HG02678 (cell line): ENCODE measurements around the gene GC.
A peak's percentile ranks its signal among the peaks of the same experiment; 100 is the strongest.
"Not testable (repeated sequence)": the region's sequence is repeated elsewhere in the genome, so short reads cannot be mapped to it uniquely, and the experiment has no call there.

Experiments
- ATAC-seq: cut with Tn5 transposase; IDR thresholded peaks from one replicate; pipeline ENCODE4 v1.9.1; 2021; ENCODE audit warnings: mild to moderate bottlenecking, moderate library complexity; ENCODE audit not compliant: unreplicated experiment

GC gene

GRCh38 chr4:71769434-71769833 is 14.4 kb downstream of the GC start:
- ATAC-seq, result no peak

DNA sequence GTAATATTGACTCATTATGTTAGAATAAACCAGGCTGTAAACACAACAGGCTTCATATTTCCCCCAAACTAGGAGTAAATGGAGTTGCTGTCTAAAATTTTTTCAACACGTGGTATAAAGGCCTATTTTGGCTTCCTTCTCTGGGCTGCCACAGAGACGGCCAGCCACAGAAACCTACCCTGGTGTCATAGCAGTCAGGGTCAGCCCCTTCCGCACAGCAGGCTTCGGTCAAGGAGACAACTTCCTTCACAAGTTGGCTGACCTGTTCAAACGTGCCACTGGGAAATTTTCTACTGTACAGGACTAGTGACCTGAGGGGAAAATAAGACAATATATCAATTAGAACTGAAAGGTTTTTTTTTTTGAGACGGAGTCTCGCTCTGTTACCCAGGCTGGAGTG is 15.8 kb downstream of the GC start:
- no peak for ATAC-seq

- ATAC-seq, result no peak
Measured at GRCh38 chr4:71765821-71766383, 18.0 kb downstream of the GC start.

DNA sequence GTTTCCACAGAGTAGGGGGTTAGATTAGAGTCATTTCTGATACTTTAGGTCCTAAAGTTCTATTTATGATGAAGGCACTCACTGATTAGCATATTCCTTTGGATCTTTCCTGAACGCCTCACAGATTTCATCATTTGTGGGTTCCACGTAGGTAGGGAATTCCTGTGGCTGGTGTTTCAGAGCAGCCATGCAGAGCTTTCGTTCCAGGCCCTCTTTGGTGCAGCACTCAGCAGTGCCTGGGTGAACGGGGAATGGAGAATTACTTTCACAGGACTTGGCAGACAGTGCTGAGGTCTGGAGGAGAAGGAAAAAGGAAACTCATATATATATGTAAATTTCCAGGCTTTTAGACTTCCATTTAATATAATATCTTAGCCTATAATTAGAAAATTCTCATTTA is 18.5 kb downstream of the GC start:
- no peak for ATAC-seq

DNA sequence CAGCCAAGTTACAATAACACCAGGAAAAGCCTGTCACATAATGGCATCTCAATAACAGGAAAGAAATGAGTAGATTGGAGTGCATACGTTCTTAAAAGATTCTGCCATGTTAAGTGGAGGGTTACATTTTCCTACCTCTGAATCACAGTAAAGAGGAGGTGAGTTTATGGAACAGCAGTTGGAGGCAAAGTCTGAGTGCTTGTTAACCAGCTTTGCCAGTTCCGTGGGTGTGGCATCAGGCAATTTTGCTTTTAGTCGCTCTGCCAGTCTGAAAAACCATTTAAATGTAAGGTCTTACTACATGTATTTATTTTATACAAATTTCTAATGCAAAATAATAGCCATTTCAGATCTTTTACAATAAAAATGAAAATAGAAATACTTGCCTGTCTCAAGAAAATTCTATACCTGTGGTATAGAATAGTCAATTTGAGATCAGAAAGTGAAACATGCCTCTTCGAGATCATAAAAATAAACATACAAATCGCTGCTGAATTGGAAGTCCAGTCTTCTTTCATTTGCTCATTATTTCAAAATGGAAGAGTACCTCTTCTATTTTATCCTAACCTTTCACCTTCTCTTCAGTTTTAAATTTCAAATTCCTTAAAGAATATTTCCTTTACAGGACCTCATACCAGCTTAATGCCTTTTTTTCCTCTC is 31.4 kb downstream of the GC start:
- ATAC-seq, result no peak

DNA sequence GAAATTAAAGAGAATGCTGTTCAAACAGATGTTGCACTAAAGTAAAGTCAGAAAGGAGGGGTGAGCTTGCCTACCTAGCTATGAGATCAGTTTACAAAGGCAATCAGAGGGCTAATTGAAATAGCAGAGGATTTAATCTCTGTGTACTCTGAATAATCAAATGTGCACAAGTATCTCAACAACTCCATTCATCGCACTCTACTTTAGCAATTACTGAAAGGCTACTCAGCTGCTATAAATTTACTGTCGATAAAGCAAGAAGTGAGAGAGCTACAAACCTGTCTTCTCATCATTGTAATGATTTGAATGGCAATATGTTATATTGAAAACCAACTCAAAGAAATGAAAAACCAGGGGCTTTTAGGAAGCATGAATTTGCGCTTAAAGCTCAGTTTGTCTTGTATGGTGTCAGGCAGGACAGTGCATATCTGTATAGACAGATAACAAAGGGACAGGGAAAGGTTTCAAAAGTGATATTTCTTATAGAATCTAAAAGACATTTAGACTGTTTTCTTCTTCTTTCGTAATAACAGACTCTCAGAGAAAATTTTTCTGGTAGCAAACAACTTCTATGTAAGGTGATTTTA is 34.8 kb downstream of the GC start:
- ATAC-seq, result no peak

DNA sequence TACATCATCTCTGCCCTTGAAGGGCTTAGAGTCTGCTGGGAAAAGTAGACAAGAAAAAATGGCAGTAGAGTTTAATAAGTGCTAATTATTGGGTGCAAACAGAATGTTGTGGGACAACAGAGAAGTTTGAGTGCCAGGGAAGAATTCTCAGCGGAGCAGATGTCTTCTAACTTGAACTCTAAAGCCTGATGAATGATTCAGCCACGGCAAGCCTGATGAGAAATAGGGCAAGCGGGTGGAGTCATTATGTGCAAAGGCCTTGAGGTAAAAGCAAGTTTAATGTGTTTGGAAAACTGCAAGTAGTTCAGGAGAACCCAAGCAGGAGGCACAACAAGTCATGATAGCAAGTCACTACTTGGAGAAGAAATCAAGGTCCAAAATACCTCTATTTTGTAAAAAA is 37.5 kb downstream of the GC start:
- no peak for ATAC-seq

DNA sequence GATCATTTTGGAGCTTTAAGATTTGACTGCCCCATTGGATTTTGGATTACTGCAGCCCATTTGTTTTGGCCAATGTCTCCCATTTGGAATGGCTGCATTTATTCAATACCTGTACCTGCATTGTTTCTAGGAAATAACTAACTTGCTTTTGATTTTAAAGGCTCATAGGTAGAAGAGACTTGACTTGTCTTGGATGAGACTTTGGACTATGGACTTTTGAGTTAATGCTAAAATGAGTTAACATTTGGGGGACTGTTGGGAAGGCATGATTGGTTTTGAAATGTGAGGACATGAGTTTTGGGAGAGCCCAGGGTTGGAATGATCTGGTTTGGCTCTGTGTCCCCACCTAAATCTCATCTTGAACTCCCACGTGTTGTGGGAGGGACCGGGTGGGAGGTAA is 45.1 kb downstream of the GC start:
- not testable (repeated sequence) for ATAC-seq

- no peak for ATAC-seq
Measured at GRCh38 chr4:71732706-71733105, 51.2 kb downstream of the GC start.

GRCh38 chr4:71732066-71732465 is 51.8 kb downstream of the GC start:
- ATAC-seq, result no peak

DNA sequence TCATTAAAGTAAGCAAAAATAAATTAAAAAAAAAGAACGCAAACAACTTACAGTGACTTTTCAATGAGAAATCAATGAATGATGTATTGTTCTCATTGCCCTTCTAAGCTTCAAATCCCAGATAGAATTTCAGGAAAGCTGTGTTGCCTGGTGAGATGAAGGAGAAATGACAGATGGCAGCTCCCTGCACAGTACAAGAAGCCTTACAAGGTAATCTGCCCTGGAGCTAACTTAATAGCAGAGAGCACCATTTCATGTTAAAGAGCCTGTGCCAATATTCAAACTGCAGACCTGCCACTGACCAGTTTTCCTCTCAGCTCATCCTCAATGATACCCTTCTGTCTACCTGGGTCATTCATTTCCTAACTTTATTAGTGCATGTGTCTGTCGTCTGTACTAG is 54.0 kb downstream of the GC start:
- ATAC-seq, result no peak

DNA sequence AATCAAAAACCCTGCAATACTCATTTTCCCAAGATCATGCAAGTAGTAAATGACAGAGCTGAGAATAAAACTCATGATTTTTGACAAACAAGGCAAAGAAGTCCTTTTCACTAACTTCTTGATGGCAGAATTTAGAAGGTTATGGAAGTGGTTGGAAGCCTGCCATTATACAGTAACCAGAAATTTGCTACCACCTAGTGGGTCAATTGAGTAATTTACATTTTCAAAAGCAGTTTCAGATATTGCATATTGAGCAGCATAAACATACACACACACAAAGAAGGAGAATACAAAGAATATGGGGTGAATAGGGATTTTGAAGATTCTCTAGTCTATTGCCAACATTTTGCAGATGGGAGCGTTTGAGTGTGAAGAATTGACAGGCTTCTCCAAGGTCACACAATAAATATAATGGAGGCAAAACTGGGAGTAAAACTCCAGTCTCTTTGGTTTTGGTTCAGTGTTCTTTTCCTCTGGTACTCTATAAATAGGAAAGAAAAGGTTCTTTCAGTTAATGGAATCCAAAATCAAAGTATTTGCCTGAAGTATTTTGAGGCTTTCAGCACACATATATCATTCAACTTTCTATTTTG is 70.2 kb downstream of the GC start:
- ATAC-seq, result peak; percentile 62

- ATAC-seq, result no peak
Measured at GRCh38 chr4:71711985-71712348, 71.9 kb downstream of the GC start.

DNA sequence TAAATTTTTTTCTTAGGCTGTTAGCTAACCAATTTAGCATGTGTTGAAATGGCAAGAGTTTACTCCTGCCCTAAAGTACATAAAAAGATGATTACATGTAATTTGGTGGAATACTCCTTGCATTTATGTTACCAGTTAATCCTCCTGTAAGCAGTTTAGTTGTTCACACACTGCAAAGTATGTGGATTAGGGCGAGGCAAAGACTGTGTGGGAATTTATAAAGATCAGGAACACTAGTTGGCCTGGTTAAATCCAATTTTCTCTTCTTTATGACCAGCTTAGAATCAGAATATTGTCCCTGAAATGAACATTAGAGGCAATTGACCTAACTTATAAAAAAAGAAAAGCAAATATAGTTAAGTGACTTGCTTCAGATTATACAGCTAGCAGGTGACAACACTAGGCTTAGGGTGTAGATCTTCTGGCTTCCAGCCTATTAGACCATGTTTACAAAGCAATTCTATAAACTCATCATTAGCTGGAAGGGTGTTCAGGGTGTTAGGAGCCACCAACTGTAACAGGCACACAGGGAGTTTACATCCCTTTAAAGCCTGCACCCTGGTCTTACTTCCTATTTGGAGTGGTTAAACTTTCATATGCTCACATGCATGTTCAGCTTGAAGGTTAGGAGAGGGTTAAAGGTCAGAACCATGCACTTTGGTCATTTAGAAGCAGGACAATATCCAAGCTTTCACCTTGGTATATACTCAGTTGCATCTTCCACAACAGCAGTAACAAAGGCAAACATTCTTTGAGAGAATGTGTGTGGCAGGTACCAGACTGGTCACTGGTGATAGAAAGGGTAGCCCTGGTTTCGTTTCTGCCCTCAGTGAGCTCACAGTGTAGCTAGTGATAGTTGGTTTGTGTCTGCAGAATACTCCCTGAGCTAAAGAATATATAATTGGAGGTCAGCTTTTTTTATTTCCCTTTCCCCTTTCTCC is 72.6 kb downstream of the GC start:
- ATAC-seq, result no peak

- ATAC-seq, result no peak
Measured at GRCh38 chr4:71709961-71710360, 73.9 kb downstream of the GC start.

GRCh38 chr4:71698141-71698540 is 85.7 kb downstream of the GC start:
- ATAC-seq, result no peak

GRCh38 chr4:71697031-71697430 is 86.8 kb downstream of the GC start:
- no peak for ATAC-seq

- ATAC-seq, result no peak
Measured at GRCh38 chr4:71694961-71695360, 88.9 kb downstream of the GC start.

DNA sequence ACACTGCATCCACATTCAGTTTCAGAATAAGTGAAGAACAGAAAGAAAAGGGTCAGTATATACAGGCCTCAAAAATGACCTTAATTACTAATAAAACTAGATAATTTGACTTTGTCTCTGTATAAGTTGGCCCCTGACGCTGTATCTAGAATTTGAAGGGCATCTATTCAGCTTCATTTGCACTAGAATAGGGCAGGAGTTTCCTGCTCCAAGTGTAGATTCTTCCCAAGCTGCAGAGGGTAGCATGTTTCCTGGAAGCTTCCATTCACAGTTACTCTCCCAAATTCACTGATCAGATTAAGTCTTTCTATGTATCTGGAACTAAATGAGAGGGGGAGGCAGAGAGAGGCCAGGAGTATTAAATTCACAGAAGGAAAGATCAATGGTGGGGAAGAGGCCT is 90.9 kb downstream of the GC start:
- ATAC-seq, result no peak

- no peak for ATAC-seq
Measured at GRCh38 chr4:71692198-71692597, 91.7 kb downstream of the GC start.
